PC-3 (cell line): Measurements from ENCODE around the gene OR2J2. TPM values are rescaled to one million over a fixed set of nuclear protein-coding genes. Genes with fewer than 3 reads are reported as not detected.
"Not testable (repeated sequence)": the region's sequence is repeated elsewhere in the genome, so short reads cannot be mapped to it uniquely, and the experiment has no call there.

Experiments
- ATAC-seq: fragments of 200-7000 bp; cut with Tn5 transposase; 2 replicates; pipeline ENCODE4 v1.9.1; 2020; ENCODE audit warnings: mild to moderate bottlenecking, moderate library complexity
- BruUV-seq: library from RNA; stranded (reverse); fragments of 400-500 nt; replicated peaks from 2 replicates; lab custom pipeline; 2021; lab: Mats Ljungman, UMichigan
- CTCF ChIA-PET: fragments of 300-600 bp; sonication (Branson Sonifier 250); formaldehyde crosslinking; loops from one replicate; lab custom pipeline; 2022; ENCODE audit warnings: antibody characterized with exemption; lab: Charles Lee
- POLR2A ChIA-PET: fragments of 300-600 bp; sonication (Branson Sonifier 250); formaldehyde crosslinking; loops from one replicate; lab custom pipeline; 2022; ENCODE audit warnings: antibody characterized with exemption; ENCODE audit not compliant: unreplicated experiment; lab: Charles Lee
- DNase-seq: peaks from one replicate; pipeline ENCODE4 v3.0.0-alpha.2; 2015
- H2AFZ ChIP-seq: fragments of 300-600 bp; sonication (generic); 2 replicates; pipeline ENCODE4 v1.6.0; 2016; ENCODE audit warnings: antibody characterized with exemption, low read length
- H3F3A ChIP-seq: fragments of 300-600 bp; sonication (generic); one replicate; pipeline ENCODE4 v1.6.0; 2017; ENCODE audit warnings: antibody characterized with exemption, low read length, control low read depth, mild to moderate bottlenecking; ENCODE audit not compliant: unreplicated experiment
- H3K27ac ChIP-seq: fragments of 300-600 bp; sonication (generic); 2 replicates; pipeline ENCODE4 v1.5.1; 2016; ENCODE audit warnings: mild to moderate bottlenecking, low read length
- H3K27me3 ChIP-seq: fragments of 300-600 bp; sonication (generic); 2 replicates; pipeline ENCODE4 v1.6.1; 2016; ENCODE audit warnings: low read length, mixed read lengths
- H3K36me3 ChIP-seq: fragments of 300-600 bp; sonication (generic); 2 replicates; pipeline ENCODE4 v1.6.1; 2016; ENCODE audit warnings: low read depth, mixed run types, low read length, mixed read lengths
- H3K4me1 ChIP-seq: fragments of 300-600 bp; sonication (generic); 2 replicates; pipeline ENCODE4 v1.5.1; 2016; ENCODE audit warnings: low read length; ENCODE audit not compliant: insufficient read depth
- H3K4me2 ChIP-seq: fragments of 300-600 bp; sonication (generic); 2 replicates; pipeline ENCODE4 v1.6.0; 2016; ENCODE audit warnings: low read length
- H3K4me3 ChIP-seq: fragments of 300-600 bp; sonication (generic); 2 replicates; pipeline ENCODE4 v1.5.1; 2016; ENCODE audit warnings: mild to moderate bottlenecking, low read length, mixed read lengths
- H3K79me2 ChIP-seq: fragments of 300-600 bp; sonication (generic); 2 replicates; pipeline ENCODE4 v1.6.1; 2017; ENCODE audit warnings: low read length, mixed read lengths
- H3K9ac ChIP-seq: fragments of 300-600 bp; sonication (generic); 2 replicates; pipeline ENCODE4 v1.6.0; 2016; ENCODE audit warnings: mild to moderate bottlenecking, low read length
- H3K9me2 ChIP-seq: fragments of 300-600 bp; sonication (generic); replicated peaks from 2 replicates; pipeline ENCODE4 v1.6.1; 2016; ENCODE audit warnings: mixed run types, low read length, mixed read lengths
- H3K9me3 ChIP-seq: fragments of 300-600 bp; sonication (generic); 2 replicates; pipeline ENCODE4 v1.6.1; 2016; ENCODE audit warnings: low read length, mixed read lengths
- H4K20me1 ChIP-seq: fragments of 300-600 bp; sonication (generic); 2 replicates; pipeline ENCODE4 v1.6.1; 2016; ENCODE audit warnings: low read length, mixed read lengths
- EZH2 ChIP-seq: fragments of 300-600 bp; sonication (generic); IDR thresholded peaks from one replicate; pipeline ENCODE4 v1.6.1; 2017; ENCODE audit warnings: antibody characterized with exemption, mild to moderate bottlenecking, low read length; ENCODE audit not compliant: unreplicated experiment
- EZH2phosphoT487 ChIP-seq: fragments of 300-600 bp; sonication (generic); IDR thresholded peaks from 2 replicates; pipeline ENCODE4 v1.6.1; 2018; ENCODE audit warnings: mild to moderate bottlenecking, antibody characterized with exemption, low read length, borderline replicate concordance
- intact Hi-C: fragments of 100-400 bp; cut with micrococcal nuclease; formaldehyde crosslinking; loops from 2 replicates; pipeline ENCODE4 v1.9.0; 2023
- total RNA-seq: library from RNA; depleted of rRNA; stranded (reverse); fragments of >200 nt; gene quantifications from 2 replicates; pipeline ENCODE4 v1.2.3, GENCODE V29; 2014
- TF ChIP-seq, protein P1 (sequence below): fragments of 300-600 bp; sonication (generic); conservative IDR thresholded peaks from 2 replicates; pipeline ENCODE4 v1.5.1; 2017; ENCODE audit warnings: antibody characterized with exemption, low read depth, mild to moderate bottlenecking, low read length

The OR2J2 gene
- total RNA-seq, 1 experiment from 2014 or later = not detected

DNA sequence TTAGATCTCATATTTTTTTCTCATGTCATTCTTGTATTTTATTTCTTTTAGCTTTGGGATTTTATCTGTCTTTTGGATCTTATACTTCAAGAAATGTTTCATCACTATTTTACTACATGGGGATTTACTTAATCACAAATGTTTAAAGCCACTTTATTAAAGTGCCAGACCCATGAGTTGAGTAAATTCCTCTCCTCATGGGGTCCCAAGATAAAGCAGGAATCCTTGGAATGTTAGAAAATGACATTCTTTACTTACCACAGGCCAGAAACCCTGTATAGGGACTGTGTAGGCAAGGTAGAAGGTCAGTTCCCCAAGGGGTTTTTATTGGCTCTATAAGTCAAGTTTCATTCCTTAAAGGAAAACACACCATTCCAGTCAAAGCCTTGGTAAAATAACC, 28.4 kb upstream of the OR2J2 start:
- Histone ChIP-seq H3K27me3 (peaks cover 13% of the 10 kb centered on the region; the same call in 1 of the 2 replicates), H3K4me1 (no peaks in the 10 kb centered on the region), H2AFZ (no peak overlapping the region), H3K4me3 (no peak overlapping the region), H3K9ac (no peak overlapping the region), H3K79me2 (no peaks in the 10 kb centered on the region), H3K27ac (no peak overlapping the region), H3F3A (no peaks in the 10 kb centered on the region), H3K9me2 (no peaks in the 10 kb centered on the region), H3K36me3 (no peaks in the 10 kb centered on the region), H3K9me3 (no peaks in the 10 kb centered on the region), H4K20me1 (no peaks in the 10 kb centered on the region), H3K4me2 (no peak overlapping the region)
- intact Hi-C loops = no loop called here
- TF ChIP-seq EZH2phosphoT487 = no peak
- TF ChIP-seq, protein P1, sequence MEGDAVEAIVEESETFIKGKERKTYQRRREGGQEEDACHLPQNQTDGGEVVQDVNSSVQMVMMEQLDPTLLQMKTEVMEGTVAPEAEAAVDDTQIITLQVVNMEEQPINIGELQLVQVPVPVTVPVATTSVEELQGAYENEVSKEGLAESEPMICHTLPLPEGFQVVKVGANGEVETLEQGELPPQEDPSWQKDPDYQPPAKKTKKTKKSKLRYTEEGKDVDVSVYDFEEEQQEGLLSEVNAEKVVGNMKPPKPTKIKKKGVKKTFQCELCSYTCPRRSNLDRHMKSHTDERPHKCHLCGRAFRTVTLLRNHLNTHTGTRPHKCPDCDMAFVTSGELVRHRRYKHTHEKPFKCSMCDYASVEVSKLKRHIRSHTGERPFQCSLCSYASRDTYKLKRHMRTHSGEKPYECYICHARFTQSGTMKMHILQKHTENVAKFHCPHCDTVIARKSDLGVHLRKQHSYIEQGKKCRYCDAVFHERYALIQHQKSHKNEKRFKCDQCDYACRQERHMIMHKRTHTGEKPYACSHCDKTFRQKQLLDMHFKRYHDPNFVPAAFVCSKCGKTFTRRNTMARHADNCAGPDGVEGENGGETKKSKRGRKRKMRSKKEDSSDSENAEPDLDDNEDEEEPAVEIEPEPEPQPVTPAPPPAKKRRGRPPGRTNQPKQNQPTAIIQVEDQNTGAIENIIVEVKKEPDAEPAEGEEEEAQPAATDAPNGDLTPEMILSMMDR = no peak
- TF ChIP-seq EZH2 = no peak
- CTCF ChIA-PET = no interaction called here
- BruUV-seq = no TSS peak
- POLR2A ChIA-PET = no interaction called here
- ATAC-seq = no peak
- DNase-seq = no peak

DNA sequence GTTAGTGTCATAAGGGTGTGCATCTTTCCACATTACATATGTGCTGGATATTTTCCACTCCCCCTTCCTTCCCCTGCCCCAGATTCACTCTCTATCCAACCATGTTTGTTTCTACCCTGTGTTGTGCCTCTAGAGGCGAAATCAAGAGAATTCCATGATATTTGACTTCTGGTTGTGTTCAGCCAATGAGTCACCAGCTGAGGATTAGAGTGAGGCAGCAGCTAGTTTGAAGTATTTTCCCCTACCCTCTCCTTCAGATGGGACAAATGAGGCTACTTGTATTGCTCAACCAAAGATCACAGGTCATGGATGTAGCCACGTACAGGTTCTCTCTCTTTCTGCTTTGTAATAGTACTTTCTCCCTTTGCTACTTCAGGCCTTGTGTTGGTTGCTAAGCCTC, 24.5 kb upstream of the OR2J2 start:
- no peak overlapping the region for H3K9ac ChIP-seq
- no TSS peak for BruUV-seq
- H3K27me3 ChIP-seq = 0 out of 2 replicates have a peak, but pooled peaks cover 4% of the 10 kb centered on the region
- no peak for TF ChIP-seq EZH2phosphoT487
- TF ChIP-seq, protein P1 = no peak
- TF ChIP-seq EZH2 = no peak
- no peak overlapping the region for H2AFZ ChIP-seq
- H3K9me3 ChIP-seq = no peaks in the 10 kb centered on the region
- H3K79me2 ChIP-seq = no peaks in the 10 kb centered on the region
- DNase-seq = peak; percentile 4
- H3K27ac ChIP-seq = no peak overlapping the region
- no peaks in the 10 kb centered on the region for H3K4me1 ChIP-seq
- intact Hi-C loops = no loop called here
- H3K36me3 ChIP-seq = no peaks in the 10 kb centered on the region
- CTCF ChIA-PET = no interaction called here
- no peaks in the 10 kb centered on the region for H3K9me2 ChIP-seq
- H4K20me1 ChIP-seq = no peaks in the 10 kb centered on the region
- H3F3A ChIP-seq = no peaks in the 10 kb centered on the region
- POLR2A ChIA-PET = no interaction called here
- no peak overlapping the region for H3K4me3 ChIP-seq
- ATAC-seq = no peak
- H3K4me2 ChIP-seq = no peak overlapping the region

DNA sequence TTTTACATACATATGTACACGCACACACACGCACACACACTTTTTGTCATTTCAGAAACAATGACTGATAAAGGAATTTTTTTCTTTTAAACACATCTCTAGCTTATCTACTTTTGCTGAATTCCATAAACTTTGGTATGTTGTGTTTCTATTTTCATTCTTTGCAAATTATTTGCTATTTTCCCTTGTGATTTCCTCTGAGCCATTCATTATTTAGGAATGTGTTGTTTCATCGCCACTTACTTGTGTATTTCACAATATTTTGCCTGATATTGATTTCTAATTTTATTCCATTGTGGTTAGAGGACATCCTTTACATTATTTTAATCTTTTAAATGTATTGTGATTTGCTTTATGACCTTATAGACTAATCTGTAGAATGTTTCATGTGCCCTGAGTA, 23.6 kb upstream of the OR2J2 start:
- BruUV-seq = no TSS peak

DNA sequence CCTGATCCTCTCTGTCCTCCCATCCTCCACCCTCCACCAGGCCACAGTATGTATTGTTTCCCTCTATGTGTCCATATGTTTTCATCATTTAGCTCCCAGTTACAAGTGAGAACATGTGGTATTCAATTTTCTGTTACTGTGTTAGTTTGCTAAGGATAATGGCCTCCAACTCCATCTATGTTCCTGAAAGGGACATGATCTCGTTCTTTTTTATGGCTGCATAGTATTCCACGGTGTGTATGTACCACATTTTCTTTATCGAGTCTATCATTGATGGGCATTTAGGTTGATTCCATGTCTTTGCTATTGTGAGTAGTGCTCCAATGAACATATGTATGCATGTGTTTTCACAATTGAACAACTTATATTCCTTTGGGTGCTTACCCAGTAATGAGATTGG, 21.3 kb upstream of the OR2J2 start:
- BruUV-seq, POLR2A ChIA-PET, CTCF ChIA-PET: not testable (repeated sequence)

More for the DNA sequence above, 23.6 kb upstream of the OR2J2 start:
- no peak overlapping the region for H3K4me2 ChIP-seq
- TF ChIP-seq, protein P1 = no peak
- TF ChIP-seq EZH2 (no peak), EZH2phosphoT487 (no peak)
- H3K9ac ChIP-seq = no peak overlapping the region
- no peaks in the 10 kb centered on the region for H3K79me2 ChIP-seq
- CTCF ChIA-PET = no interaction called here
- H4K20me1 ChIP-seq = no peaks in the 10 kb centered on the region
- no peaks in the 10 kb centered on the region for H3K9me2 ChIP-seq
- intact Hi-C loops = no loop called here
- H2AFZ ChIP-seq = no peak overlapping the region
- H3K4me3 ChIP-seq = no peak overlapping the region
- DNase-seq = no peak
- H3K9me3 ChIP-seq = no peaks in the 10 kb centered on the region
- 0 out of 2 replicates have a peak, but pooled peaks cover 4% of the 10 kb centered on the region for H3K27me3 ChIP-seq
- no peaks in the 10 kb centered on the region for H3F3A ChIP-seq
- no peak for ATAC-seq
- H3K27ac ChIP-seq = no peak overlapping the region
- POLR2A ChIA-PET = no interaction called here
- no peaks in the 10 kb centered on the region for H3K4me1 ChIP-seq
- no peaks in the 10 kb centered on the region for H3K36me3 ChIP-seq

More for the DNA sequence above, 21.3 kb upstream of the OR2J2 start:
- H3K9me2 ChIP-seq, H3K27ac ChIP-seq, H3F3A ChIP-seq, H4K20me1 ChIP-seq, H3K9ac ChIP-seq, H3K4me1 ChIP-seq, H3K4me3 ChIP-seq, H3K4me2 ChIP-seq, DNase-seq, H3K79me2 ChIP-seq, intact Hi-C loops, H3K9me3 ChIP-seq, ATAC-seq, H2AFZ ChIP-seq, H3K27me3 ChIP-seq, H3K36me3 ChIP-seq: not testable (repeated sequence)
